ENCODE results near the gene TSPAN10.

- TF ChIP-seq, protein P1, sequence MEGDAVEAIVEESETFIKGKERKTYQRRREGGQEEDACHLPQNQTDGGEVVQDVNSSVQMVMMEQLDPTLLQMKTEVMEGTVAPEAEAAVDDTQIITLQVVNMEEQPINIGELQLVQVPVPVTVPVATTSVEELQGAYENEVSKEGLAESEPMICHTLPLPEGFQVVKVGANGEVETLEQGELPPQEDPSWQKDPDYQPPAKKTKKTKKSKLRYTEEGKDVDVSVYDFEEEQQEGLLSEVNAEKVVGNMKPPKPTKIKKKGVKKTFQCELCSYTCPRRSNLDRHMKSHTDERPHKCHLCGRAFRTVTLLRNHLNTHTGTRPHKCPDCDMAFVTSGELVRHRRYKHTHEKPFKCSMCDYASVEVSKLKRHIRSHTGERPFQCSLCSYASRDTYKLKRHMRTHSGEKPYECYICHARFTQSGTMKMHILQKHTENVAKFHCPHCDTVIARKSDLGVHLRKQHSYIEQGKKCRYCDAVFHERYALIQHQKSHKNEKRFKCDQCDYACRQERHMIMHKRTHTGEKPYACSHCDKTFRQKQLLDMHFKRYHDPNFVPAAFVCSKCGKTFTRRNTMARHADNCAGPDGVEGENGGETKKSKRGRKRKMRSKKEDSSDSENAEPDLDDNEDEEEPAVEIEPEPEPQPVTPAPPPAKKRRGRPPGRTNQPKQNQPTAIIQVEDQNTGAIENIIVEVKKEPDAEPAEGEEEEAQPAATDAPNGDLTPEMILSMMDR (IDR thresholded peaks at IDR 0.05) = no peak
- TF ChIP-seq EP300 (IDR thresholded peaks at IDR 0.05) (no peak), POLR2A (IDR thresholded peaks at IDR 0.05) (no peak), POLR2AphosphoS5 (IDR thresholded peaks at IDR 0.05) (no peak)
Observed at GRCh38 chr17:81612172-81612970, 24.6 kb upstream of the TSPAN10 start.
